Esophagus squamous epithelium (tissue), 4 donors: Measurements from ENCODE around the gene TBC1D20.

ENCODE experiments used
- POLR2A ChIP-seq, 4 donors: fragments of 450-650 bp; IDR thresholded peaks; one replicate each; pipeline ENCODE4 v1.6.1; 2017; ENCODE audit warnings: antibody characterized with exemption in 4 of 4, mild to moderate bottlenecking in 4 of 4, moderate library complexity in 3 of 4
- TF ChIP-seq, protein P1 (sequence below), 6 experiments: fragments of 450-650 bp in 4 of 6; fragments of 200-600 bp in 2 of 6; sonication (generic) in 2 of 6; IDR thresholded peaks; one replicate each; pipeline ENCODE4 v1.5.1; 2016 to 2019; ENCODE audit warnings: antibody characterized with exemption in 6 of 6, mild to moderate bottlenecking in 4 of 6, moderate library complexity in 4 of 6

DNA sequence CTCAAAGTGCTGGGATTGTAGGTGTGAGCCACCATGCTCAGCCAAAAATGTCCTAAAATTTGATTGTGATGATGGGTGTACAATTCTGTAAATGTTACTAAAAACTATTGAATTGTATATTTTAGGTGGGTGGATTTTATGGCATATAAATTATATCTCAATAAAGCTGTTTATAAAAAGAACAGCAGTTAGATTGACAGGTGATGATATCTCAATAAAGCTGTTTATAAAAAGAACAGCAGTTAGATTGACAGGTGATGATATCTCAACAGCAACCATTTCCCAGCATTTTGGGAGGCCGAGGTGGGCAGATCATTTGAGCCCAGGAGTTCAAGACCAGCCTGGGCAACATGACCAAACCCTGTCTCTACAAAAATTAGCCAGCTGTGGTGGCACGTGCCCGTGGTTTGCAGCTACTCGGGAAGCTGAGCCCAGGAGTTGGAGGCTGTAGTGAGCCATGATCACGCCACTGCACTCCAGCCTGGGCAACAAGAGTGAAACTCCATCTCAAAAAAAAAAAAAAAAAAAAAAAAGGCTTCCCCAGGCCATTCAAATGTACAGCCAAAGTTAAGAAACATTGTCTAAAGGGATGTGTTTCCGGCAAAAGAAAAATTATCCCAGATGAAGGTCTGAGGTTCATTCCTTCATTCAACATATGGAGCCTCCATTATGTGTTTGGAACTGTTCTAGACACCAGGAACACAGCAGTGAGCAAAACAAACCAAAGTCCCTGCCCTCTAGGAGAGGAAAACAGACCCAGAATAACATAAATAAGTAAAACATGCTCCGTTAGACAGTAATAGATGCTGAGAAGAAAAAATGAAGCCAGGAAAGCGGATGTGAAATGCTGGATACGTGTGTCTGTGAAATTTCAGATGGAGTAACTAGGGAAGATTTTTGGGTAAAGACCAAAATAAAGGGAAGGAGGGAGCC, 55.9 kb downstream of the TBC1D20 start:
- TF ChIP-seq, protein P1, sequence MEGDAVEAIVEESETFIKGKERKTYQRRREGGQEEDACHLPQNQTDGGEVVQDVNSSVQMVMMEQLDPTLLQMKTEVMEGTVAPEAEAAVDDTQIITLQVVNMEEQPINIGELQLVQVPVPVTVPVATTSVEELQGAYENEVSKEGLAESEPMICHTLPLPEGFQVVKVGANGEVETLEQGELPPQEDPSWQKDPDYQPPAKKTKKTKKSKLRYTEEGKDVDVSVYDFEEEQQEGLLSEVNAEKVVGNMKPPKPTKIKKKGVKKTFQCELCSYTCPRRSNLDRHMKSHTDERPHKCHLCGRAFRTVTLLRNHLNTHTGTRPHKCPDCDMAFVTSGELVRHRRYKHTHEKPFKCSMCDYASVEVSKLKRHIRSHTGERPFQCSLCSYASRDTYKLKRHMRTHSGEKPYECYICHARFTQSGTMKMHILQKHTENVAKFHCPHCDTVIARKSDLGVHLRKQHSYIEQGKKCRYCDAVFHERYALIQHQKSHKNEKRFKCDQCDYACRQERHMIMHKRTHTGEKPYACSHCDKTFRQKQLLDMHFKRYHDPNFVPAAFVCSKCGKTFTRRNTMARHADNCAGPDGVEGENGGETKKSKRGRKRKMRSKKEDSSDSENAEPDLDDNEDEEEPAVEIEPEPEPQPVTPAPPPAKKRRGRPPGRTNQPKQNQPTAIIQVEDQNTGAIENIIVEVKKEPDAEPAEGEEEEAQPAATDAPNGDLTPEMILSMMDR (IDR thresholded peaks at IDR 0.05) = no peak
- no peak for TF ChIP-seq POLR2A (IDR thresholded peaks at IDR 0.05)
